ENCODE data around the gene TYMP.

TYMP gene

GRCh38 chr22:50483556-50483955 lies 46.3 kb downstream of the TYMP start:
- DNase-seq (ENCODE audit: low read depth) = no peak

GRCh38 chr22:50483106-50483505 lies 46.7 kb downstream of the TYMP start:
- no peak for DNase-seq (ENCODE audit: low read depth)

- no peak for DNase-seq (ENCODE audit: low read depth)
Observed at GRCh38 chr22:50482107-50483074, 47.4 kb downstream of the TYMP start.

- no peak for DNase-seq (ENCODE audit: low read depth)
Observed at GRCh38 chr22:50481440-50482106, 48.2 kb downstream of the TYMP start, which contains the start of gene ADM2. ADM2 (plus strand) TSS chr22:50481543; CDS start chr22:50481848, 305 bp downstream.

GRCh38 chr22:50481045-50481439 lies 48.8 kb downstream of the TYMP start:
- no peak for DNase-seq (ENCODE audit: low read depth)

GRCh38 chr22:50479721-50480120 lies 50.1 kb downstream of the TYMP start:
- DNase-seq (ENCODE audit: low read depth) = no peak

- DNase-seq (ENCODE audit: low read depth) = no peak
Observed at GRCh38 chr22:50477923-50478322, 51.9 kb downstream of the TYMP start.

GRCh38 chr22:50476868-50477267 lies 52.9 kb downstream of the TYMP start:
- DNase-seq (ENCODE audit: low read depth) = no peak

All from HS-27A (cell line).